ENCODE results near the gene TOR1B. TPM values are rescaled to one million over a fixed set of nuclear protein-coding genes. Genes with fewer than 3 reads are reported as not detected.

The TOR1B gene
- total RNA-seq, 1 experiment from 2014 or later, result 19.0 TPM

DNA sequence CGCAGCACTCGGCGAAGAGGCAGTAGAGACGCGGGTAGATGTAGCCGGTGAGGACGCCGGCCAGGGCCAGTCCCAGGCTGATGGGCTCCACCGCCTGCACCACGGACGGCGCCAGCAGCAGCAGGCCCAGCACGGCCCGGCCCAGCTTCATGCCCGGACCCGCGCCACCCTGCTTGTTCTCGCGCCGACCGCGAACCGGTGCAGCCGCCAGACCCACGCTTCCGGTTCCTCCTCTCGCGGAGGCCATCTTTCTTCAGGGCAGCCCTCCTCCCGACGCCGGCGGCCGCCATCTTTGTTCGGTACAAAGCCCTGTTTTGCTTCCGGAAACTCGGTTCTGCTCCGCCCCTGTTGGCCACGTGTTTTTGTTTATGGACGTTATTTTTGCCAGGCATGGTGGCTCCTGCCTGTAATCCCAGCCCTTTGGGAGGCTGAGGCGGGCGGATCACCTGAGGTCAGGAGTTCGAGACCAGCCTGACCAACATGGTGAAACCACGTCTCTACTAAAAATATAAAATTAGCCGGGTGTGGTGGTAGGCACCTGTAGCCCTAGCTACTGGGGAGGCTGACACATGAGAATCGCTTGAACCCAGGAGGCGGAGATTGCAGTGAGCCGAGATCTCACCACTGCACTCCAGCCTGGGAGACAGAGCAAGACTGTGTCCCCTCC is 21.1 kb downstream of the TOR1B start, which contains the start of gene TOR1A (continued):
- TF ChIP-seq, protein P1, sequence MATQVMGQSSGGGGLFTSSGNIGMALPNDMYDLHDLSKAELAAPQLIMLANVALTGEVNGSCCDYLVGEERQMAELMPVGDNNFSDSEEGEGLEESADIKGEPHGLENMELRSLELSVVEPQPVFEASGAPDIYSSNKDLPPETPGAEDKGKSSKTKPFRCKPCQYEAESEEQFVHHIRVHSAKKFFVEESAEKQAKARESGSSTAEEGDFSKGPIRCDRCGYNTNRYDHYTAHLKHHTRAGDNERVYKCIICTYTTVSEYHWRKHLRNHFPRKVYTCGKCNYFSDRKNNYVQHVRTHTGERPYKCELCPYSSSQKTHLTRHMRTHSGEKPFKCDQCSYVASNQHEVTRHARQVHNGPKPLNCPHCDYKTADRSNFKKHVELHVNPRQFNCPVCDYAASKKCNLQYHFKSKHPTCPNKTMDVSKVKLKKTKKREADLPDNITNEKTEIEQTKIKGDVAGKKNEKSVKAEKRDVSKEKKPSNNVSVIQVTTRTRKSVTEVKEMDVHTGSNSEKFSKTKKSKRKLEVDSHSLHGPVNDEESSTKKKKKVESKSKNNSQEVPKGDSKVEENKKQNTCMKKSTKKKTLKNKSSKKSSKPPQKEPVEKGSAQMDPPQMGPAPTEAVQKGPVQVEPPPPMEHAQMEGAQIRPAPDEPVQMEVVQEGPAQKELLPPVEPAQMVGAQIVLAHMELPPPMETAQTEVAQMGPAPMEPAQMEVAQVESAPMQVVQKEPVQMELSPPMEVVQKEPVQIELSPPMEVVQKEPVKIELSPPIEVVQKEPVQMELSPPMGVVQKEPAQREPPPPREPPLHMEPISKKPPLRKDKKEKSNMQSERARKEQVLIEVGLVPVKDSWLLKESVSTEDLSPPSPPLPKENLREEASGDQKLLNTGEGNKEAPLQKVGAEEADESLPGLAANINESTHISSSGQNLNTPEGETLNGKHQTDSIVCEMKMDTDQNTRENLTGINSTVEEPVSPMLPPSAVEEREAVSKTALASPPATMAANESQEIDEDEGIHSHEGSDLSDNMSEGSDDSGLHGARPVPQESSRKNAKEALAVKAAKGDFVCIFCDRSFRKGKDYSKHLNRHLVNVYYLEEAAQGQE (IDR thresholded peaks at IDR 0.05; ENCODE audit: low read depth), result no peak
- no peak for TF ChIP-seq EZH2 (IDR thresholded peaks at IDR 0.05)
- peak; percentile 89 for TF ChIP-seq CBX3 (IDR thresholded peaks at IDR 0.05; ENCODE audit: low read depth)
- no peak for TF ChIP-seq RAD21 (IDR thresholded peaks at IDR 0.05; ENCODE audit: low read depth)
- no peak for TF ChIP-seq CEBPB (IDR thresholded peaks at IDR 0.05; ENCODE audit: low read depth)
- TF ChIP-seq POLR2A (IDR thresholded peaks at IDR 0.05; ENCODE audit: borderline replicate concordance, extremely low read depth, insufficient read depth, insufficient read length), result peak; percentile 84
- peak; percentile 72 for TF ChIP-seq SP1 (IDR thresholded peaks at IDR 0.05; ENCODE audit: low read depth)
- peak; percentile 82 for TF ChIP-seq POLR2AphosphoS5 (IDR thresholded peaks at IDR 0.05; ENCODE audit: low read depth, low read length)
- TF ChIP-seq ZFX (IDR thresholded peaks at IDR 0.05), result peak; percentile 87
- TF ChIP-seq SIN3A (IDR thresholded peaks at IDR 0.05; ENCODE audit: low read depth), result peak; percentile 92
- TF ChIP-seq ELF1 (IDR thresholded peaks at IDR 0.05; ENCODE audit: borderline replicate concordance, low read depth), result peak; percentile 93
- TF ChIP-seq SRF (IDR thresholded peaks at IDR 0.05; ENCODE audit: low read depth), result no peak

DNA sequence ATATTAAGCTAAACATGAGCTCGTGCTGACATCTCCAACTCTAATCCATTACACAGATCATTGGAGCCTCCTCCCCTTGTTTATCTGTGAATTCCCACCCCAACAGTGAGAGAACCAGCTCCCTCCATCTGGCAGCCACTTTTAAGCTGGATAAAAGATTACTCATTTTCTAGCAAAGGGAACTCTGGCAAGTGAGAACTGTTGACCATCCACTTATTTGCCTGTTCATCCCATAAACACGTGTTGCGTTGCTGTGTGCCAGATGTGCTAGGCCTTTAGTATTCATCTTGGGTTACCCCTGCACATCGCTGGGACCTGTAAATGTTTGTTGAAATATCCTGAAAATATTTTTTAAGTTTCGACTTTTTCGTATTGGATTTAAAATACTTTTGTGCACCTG is 23.4 kb downstream of the TOR1B start:
- POLR2A ChIA-PET, result no interaction called here
- no peak for TF ChIP-seq YY1 (IDR thresholded peaks at IDR 0.05; ENCODE audit: extremely low read depth, insufficient replicate concordance, low read depth, low read length)
- TF ChIP-seq, protein P2, sequence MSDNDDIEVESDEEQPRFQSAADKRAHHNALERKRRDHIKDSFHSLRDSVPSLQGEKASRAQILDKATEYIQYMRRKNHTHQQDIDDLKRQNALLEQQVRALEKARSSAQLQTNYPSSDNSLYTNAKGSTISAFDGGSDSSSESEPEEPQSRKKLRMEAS (IDR thresholded peaks at IDR 0.05), result no peak
- TF ChIP-seq POLR2AphosphoS5 (IDR thresholded peaks at IDR 0.05; ENCODE audit: low read depth, low read length), result no peak
- TF ChIP-seq, protein P1 (IDR thresholded peaks at IDR 0.05; ENCODE audit: low read depth), result no peak
- TF ChIP-seq EZH2phosphoT487 (IDR thresholded peaks at IDR 0.05; ENCODE audit: borderline replicate concordance), result no peak
- TF ChIP-seq POLR2A (IDR thresholded peaks at IDR 0.05; ENCODE audit: borderline replicate concordance, extremely low read depth, insufficient read depth, insufficient read length), result no peak
- TF ChIP-seq TCF7L2 (IDR thresholded peaks at IDR 0.05; ENCODE audit: borderline replicate concordance, extremely low read depth, insufficient read depth, insufficient read length), result no peak
- TF ChIP-seq SP1 (IDR thresholded peaks at IDR 0.05; ENCODE audit: low read depth), result no peak
- no peak for TF ChIP-seq JUND (IDR thresholded peaks at IDR 0.05)
- no peak for TF ChIP-seq RAD21 (IDR thresholded peaks at IDR 0.05; ENCODE audit: low read depth)
- no peak for TF ChIP-seq EZH2 (IDR thresholded peaks at IDR 0.05)
- no peak for TF ChIP-seq CEBPB (IDR thresholded peaks at IDR 0.05; ENCODE audit: low read depth)

More for the DNA sequence above, 23.4 kb downstream of the TOR1B start:
- no peak overlapping the region for H3K27ac ChIP-seq (ENCODE audit: low read depth, low read length)
- RAD21 ChIA-PET (ENCODE audit: low non-redundant PET in 1 of 2, low total read pairs in 2 of 2, uncharacterized antibody in 2 of 2, unreplicated experiment in 2 of 2), result no interaction called here
- peaks cover 0 to 7% of the 10 kb centered on the region in 2 experiments; a peak in 2 of 4 replicates for H3K4me1 ChIP-seq (ENCODE audit: control insufficient read depth in 1 of 2, insufficient read depth in 2 of 2, low read length in 2 of 2)
- H4K20me1 ChIP-seq (ENCODE audit: insufficient read depth), result no peaks in the 10 kb centered on the region
- no peak for ATAC-seq
- no peak overlapping the region for H3K9ac ChIP-seq (ENCODE audit: low read length)
- H3K79me2 ChIP-seq (ENCODE audit: insufficient read depth, low read length), result peaks cover 11% of the 10 kb centered on the region
- CTCF ChIA-PET, result interaction anchor here (1.1 kb wide), 1 partner anchor 11 kb away, joined by 3 read pairs; no protein-coding TSS in a partner anchor
- no peak overlapping the region for H2AFZ ChIP-seq (ENCODE audit: low read depth, low read length, poor library complexity, severe bottlenecking)
- no peaks in the 10 kb centered on the region for H3K9me3 ChIP-seq (ENCODE audit: control insufficient read depth in 1 of 2, insufficient read depth in 1 of 2, low read depth in 1 of 2, low read length in 2 of 2)
- peaks cover 23 to 27% of the 10 kb centered on the region in 2 experiments for H3K36me3 ChIP-seq (ENCODE audit: control insufficient read depth in 1 of 2, insufficient read depth in 2 of 2, low read length in 2 of 2)
- H3K4me2 ChIP-seq (ENCODE audit: low read length), result no peak overlapping the region
- no peaks in the 10 kb centered on the region for H3K27me3 ChIP-seq (ENCODE audit: insufficient read depth, low read length)
- intact Hi-C loops (cut with micrococcal nuclease), result no loop called here
- H3K4me3 ChIP-seq (replicated peaks in 1 of 2; ENCODE audit: low read depth in 1 of 2, low read length in 2 of 2), result no peak overlapping the region
- no peaks in the 10 kb centered on the region for H3K9me2 ChIP-seq (ENCODE audit: insufficient read depth)
- no TSS peak for BruUV-seq (replicated peaks)
- no peak for DNase-seq (ENCODE audit: low read depth, low spot score)
